Activated CD4-positive, CD25-positive, alpha-beta regulatory T cell treated with anti-CD3 and anti-CD28 coated beads, Interleukin-2, amount 50 U/mL, for 16 hours (primary cell): ENCODE results near the gene RGR.

ENCODE experiments used
- DNase-seq: peaks from one replicate; pipeline ENCODE4 v3.0.0-alpha.2; 2020; ENCODE audit warnings: low read depth, low spot score

RGR gene

GRCh38 chr10:84294766-84295447 is 50.1 kb downstream of the RGR start:
- no peak for DNase-seq

GRCh38 chr10:84296091-84296981 is 51.5 kb downstream of the RGR start:
- DNase-seq, result no peak

GRCh38 chr10:84298057-84298456 is 53.2 kb downstream of the RGR start:
- DNase-seq, result no peak

- DNase-seq, result no peak
Observed at GRCh38 chr10:84302223-84302622, 57.4 kb downstream of the RGR start.

GRCh38 chr10:84306751-84307384 is 62.0 kb downstream of the RGR start:
- no peak for DNase-seq

- DNase-seq, result no peak
Observed at GRCh38 chr10:84308021-84308420, 63.2 kb downstream of the RGR start.

GRCh38 chr10:84308481-84309304 is 63.8 kb downstream of the RGR start:
- no peak for DNase-seq
